SK-N-MC (cell line): ENCODE results near the gene NPLOC4.

Experiments
- EZH2 ChIP-seq: fragments of 200-600 bp; sonication (generic); IDR thresholded peaks from one replicate; pipeline ENCODE4 v1.6.1; 2017; ENCODE audit warnings: antibody characterized with exemption
- FOXP2 ChIP-seq: optimal IDR thresholded peaks from 2 replicates; pipeline ENCODE3; 2011; ENCODE audit warnings: mild to moderate bottlenecking, moderate library complexity; ENCODE audit not compliant: insufficient read depth; ENCODE audit errors: extremely low read length, control extremely low read depth
- POLR2AphosphoS5 ChIP-seq: IDR thresholded peaks from 2 replicates; pipeline ENCODE4 v1.6.1; 2012; ENCODE audit warnings: mild to moderate bottlenecking, low read depth, low read length, borderline replicate concordance

- TF ChIP-seq EZH2 (no peak), POLR2AphosphoS5 (no peak), FOXP2 (no peak)
Observed at GRCh38 chr17:81662002-81662401, 25.1 kb upstream of the NPLOC4 start.
